ENCODE results near the gene NXPH4. TPM values are rescaled to one million over a fixed set of nuclear protein-coding genes. Genes with fewer than 3 reads are reported as not detected.

Gene NXPH4
- total and polyA plus RNA-seq, 3 experiments from 2014 or later, result 0.22 to 0.47 TPM; not detected in 1

DNA sequence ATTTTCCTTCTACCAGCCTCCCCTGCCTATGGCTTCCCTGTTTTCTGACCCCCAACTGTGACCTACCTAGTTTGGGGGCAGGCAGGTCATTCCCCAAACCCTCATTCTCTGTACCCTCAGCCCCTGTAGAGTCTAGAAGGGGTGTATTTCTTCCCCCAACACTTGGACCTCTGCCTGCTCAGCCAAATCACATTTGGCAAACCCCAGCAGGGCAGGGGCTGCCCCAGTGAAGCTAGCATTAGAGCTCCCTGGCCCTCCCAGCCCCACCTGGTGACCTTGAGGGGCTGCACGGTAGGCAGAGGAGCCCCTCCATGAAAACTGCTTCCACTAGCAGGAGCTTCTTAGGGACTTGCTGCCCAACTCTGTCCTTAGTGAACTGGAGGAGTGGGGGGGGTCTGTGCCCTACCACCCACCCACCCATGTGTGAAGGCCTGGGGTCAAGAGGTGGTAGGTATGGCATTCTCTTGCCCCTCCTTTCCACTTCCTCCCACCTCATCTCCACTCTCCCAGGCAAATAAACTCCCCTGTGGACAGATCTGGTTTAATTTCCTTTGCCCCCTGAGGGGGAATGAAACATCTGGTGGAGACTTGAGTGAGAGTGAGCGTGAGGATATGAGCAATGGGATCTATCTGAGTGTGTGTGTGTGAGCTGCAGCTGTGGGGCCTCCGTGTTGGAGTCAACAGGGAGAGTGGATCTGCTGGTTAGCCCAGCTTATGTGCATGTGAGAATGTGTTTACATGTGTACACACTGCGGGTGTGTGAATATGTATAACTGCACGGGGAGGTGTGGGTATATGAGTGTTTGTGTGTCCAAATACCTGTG lies 1.6 kb downstream of the NXPH4 start:
- H3K27me3 Mint-ChIP-seq, result peaks cover 82 to 88% of the 10 kb centered on the region in 2 donors
- H3K4me3 Mint-ChIP-seq, result peak overlapping the region in 6 of 7 donors; percentile 36 to 89 (median 64)
- H3K27me3 ChIP-seq (ENCODE audit: insufficient read depth, low read length, poor library complexity, severe bottlenecking), result peaks cover 90% of the 10 kb centered on the region
- DNase-seq, result no peak
- peaks cover 50% of the 10 kb centered on the region for H3K4me1 ChIP-seq (ENCODE audit: insufficient read depth, low read length)
- H3K36me3 ChIP-seq (ENCODE audit: insufficient read depth, low read length), result no peaks in the 10 kb centered on the region
- peaks cover 0 to 1% (median 0%) of the 10 kb centered on the region in 5 donors for H3K9me3 Mint-ChIP-seq
- peak overlapping the region in 5 of 8 donors; percentile 11 to 94 (median 62) for H3K27ac Mint-ChIP-seq
- no peak overlapping the region for H3K4me3 ChIP-seq (ENCODE audit: low read length)
- H3K9me3 ChIP-seq (ENCODE audit: low read length), result no peaks in the 10 kb centered on the region
- no peaks in the 10 kb centered on the region for H3K36me3 Mint-ChIP-seq
- POLR2A ChIA-PET, result interaction anchor here (1.2 kb wide), 1 partner anchor 25 kb away, joined by 3 read pairs; no protein-coding TSS in a partner anchor
- H3K4me1 Mint-ChIP-seq, result peaks cover 51 to 80% (median 56%) of the 10 kb centered on the region in 3 donors
- CTCF ChIA-PET, result interaction anchor here (1.2 to 3.6 kb wide), 6 partner anchors 11 to 26 kb away, joined by 3 to 16 read pairs (median 9); partner anchors contain the start of gene SHMT2
- no peak overlapping the region for H3K27ac ChIP-seq (ENCODE audit: low read depth, low read length)

- POLR2A ChIA-PET, result no interaction called here
- Mint-ChIP-seq H3K36me3 (no peaks in the 10 kb centered on the region), H3K4me3 (peak overlapping the region in 3 of 7 donors; percentile 1 to 72 (median 11)), H3K27ac (peak overlapping the region in 4 of 8 donors; percentile 11 to 49 (median 42)), H3K27me3 (peaks cover 75 to 88% of the 10 kb centered on the region in 2 donors), H3K4me1 (peaks cover 44 to 73% (median 48%) of the 10 kb centered on the region in 3 donors), H3K9me3 (peaks cover 0 to 1% (median 0%) of the 10 kb centered on the region in 5 donors)
- Histone ChIP-seq H3K4me1 (ENCODE audit: insufficient read depth, low read length) (peaks cover 48% of the 10 kb centered on the region), H3K27me3 (ENCODE audit: insufficient read depth, low read length, poor library complexity, severe bottlenecking) (peaks cover 90% of the 10 kb centered on the region), H3K36me3 (ENCODE audit: insufficient read depth, low read length) (no peaks in the 10 kb centered on the region), H3K9me3 (ENCODE audit: low read length) (no peaks in the 10 kb centered on the region), H3K4me3 (ENCODE audit: low read length) (no peak overlapping the region), H3K27ac (ENCODE audit: low read depth, low read length) (no peak overlapping the region)
- DNase-seq, result no peak
- CTCF ChIA-PET, result interaction anchor here (1.2 to 3.6 kb wide), 4 partner anchors 10 to 23 kb away, joined by 3 to 16 read pairs (median 10); partner anchors contain the start of gene SHMT2
Observed at GRCh38 chr12:57219205-57219992, 2.8 kb downstream of the NXPH4 start.

DNA sequence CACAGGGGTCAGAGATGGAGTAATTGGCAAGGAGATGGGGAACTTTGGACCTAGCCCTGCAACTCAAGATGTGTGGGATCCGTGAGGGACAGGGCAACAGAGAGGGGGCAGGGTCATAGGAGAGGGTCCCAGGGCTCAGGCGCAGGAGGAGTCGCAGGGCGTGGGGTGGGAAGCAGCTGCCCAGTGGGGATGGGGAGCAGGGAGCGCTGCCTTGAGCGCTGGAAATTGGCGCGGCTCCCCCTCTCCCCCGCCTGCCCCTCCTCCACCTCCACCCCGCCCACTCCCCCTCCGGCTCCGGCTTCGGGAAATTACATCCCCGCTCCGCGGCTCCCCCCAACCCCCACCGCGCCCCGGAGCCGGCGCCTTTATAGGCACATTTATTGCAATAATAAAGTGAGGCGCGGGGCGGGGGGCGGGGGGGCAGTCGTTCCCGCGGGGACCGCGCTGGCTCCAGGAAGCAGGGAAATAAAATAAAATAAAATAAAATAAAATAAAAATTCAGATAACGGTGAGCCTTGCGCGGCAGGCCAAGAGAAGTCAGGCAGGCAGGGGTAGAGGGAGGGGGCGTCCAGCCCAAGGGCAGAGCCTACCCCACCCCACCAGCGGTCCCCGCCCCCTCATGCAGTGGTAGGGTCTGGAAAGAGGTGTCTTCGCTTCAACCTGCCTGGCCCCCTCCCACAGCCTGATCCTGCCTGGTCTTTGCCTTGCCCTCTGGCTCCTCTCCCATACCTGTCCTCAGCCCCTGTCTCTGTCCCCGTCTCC lies 3.6 kb downstream of the NXPH4 start:
- no peaks in the 10 kb centered on the region for H3K36me3 Mint-ChIP-seq
- ChIA-PET POLR2A (no interaction called here), CTCF (interaction anchor here (1.3 to 3.6 kb wide), 3 partner anchors 10 to 23 kb away, joined by 6 to 16 read pairs (median 13); partner anchors contain the start of gene SHMT2)
- H3K27me3 Mint-ChIP-seq, result peaks cover 73 to 88% of the 10 kb centered on the region in 2 donors
- peak overlapping the region in 1 of 7 donors; percentile 32 for H3K4me3 Mint-ChIP-seq
- Histone ChIP-seq H3K36me3 (ENCODE audit: insufficient read depth, low read length) (no peaks in the 10 kb centered on the region), H3K9me3 (ENCODE audit: low read length) (no peaks in the 10 kb centered on the region), H3K27me3 (ENCODE audit: insufficient read depth, low read length, poor library complexity, severe bottlenecking) (peaks cover 90% of the 10 kb centered on the region), H3K4me3 (ENCODE audit: low read length) (no peak overlapping the region), H3K4me1 (ENCODE audit: insufficient read depth, low read length) (peaks cover 50% of the 10 kb centered on the region), H3K27ac (ENCODE audit: low read depth, low read length) (no peak overlapping the region)
- H3K9me3 Mint-ChIP-seq, result no peaks in the 10 kb centered on the region
- H3K4me1 Mint-ChIP-seq, result peaks cover 40 to 69% (median 42%) of the 10 kb centered on the region in 3 donors
- DNase-seq, result no peak
- H3K27ac Mint-ChIP-seq, result peak overlapping the region in 2 of 8 donors; percentile 40 to 82

GRCh38 chr12:57220770-57221168 lies 4.2 kb downstream of the NXPH4 start:
- H3K36me3 ChIP-seq (ENCODE audit: insufficient read depth, low read length), result no peaks in the 10 kb centered on the region
- H3K9me3 ChIP-seq (ENCODE audit: low read length), result no peaks in the 10 kb centered on the region
- H3K27ac ChIP-seq (ENCODE audit: low read depth, low read length), result no peak overlapping the region
- H3K27me3 ChIP-seq (ENCODE audit: insufficient read depth, low read length, poor library complexity, severe bottlenecking), result peaks cover 90% of the 10 kb centered on the region
- Mint-ChIP-seq H3K36me3 (no peaks in the 10 kb centered on the region), H3K27me3 (peaks cover 71 to 88% of the 10 kb centered on the region in 2 donors), H3K4me3 (peak overlapping the region in 2 of 7 donors; percentile 18 to 21), H3K9me3 (no peaks in the 10 kb centered on the region), H3K4me1 (peaks cover 38 to 69% (median 42%) of the 10 kb centered on the region in 3 donors), H3K27ac (peak overlapping the region in 3 of 8 donors; percentile 2 to 82 (median 69))
- CTCF ChIA-PET, result interaction anchor here (13.7 kb wide), 1 partner anchor 20 kb away, joined by 274 read pairs; a partner anchor contains a TSS
- H3K4me1 ChIP-seq (ENCODE audit: insufficient read depth, low read length), result peaks cover 50% of the 10 kb centered on the region
- POLR2A ChIA-PET, result no interaction called here
- DNase-seq, result no peak
- no peak overlapping the region for H3K4me3 ChIP-seq (ENCODE audit: low read length)

- no peaks in the 10 kb centered on the region for H3K9me3 Mint-ChIP-seq
- H3K4me3 Mint-ChIP-seq, result peak overlapping the region in 1 of 7 donors; percentile 25
- ChIA-PET CTCF (interaction anchor here (0.8 to 13.7 kb wide), 2 partner anchors 9 to 20 kb away, joined by 4 to 274 read pairs; a partner anchor contains a TSS), POLR2A (no interaction called here)
- Histone ChIP-seq H3K4me1 (ENCODE audit: insufficient read depth, low read length) (peaks cover 47% of the 10 kb centered on the region), H3K27ac (ENCODE audit: low read depth, low read length) (no peak overlapping the region), H3K36me3 (ENCODE audit: insufficient read depth, low read length) (no peaks in the 10 kb centered on the region), H3K9me3 (ENCODE audit: low read length) (no peaks in the 10 kb centered on the region), H3K27me3 (ENCODE audit: insufficient read depth, low read length, poor library complexity, severe bottlenecking) (peaks cover 93% of the 10 kb centered on the region), H3K4me3 (ENCODE audit: low read length) (no peak overlapping the region)
- peaks cover 36 to 70% (median 40%) of the 10 kb centered on the region in 3 donors for H3K4me1 Mint-ChIP-seq
- H3K36me3 Mint-ChIP-seq, result no peaks in the 10 kb centered on the region
- H3K27ac Mint-ChIP-seq, result peak overlapping the region in 3 of 8 donors; percentile 7 to 82 (median 69)
- H3K27me3 Mint-ChIP-seq, result peaks cover 70 to 90% of the 10 kb centered on the region in 2 donors
- DNase-seq, result no peak
Observed at GRCh38 chr12:57221169-57221917, 4.7 kb downstream of the NXPH4 start.

DNA sequence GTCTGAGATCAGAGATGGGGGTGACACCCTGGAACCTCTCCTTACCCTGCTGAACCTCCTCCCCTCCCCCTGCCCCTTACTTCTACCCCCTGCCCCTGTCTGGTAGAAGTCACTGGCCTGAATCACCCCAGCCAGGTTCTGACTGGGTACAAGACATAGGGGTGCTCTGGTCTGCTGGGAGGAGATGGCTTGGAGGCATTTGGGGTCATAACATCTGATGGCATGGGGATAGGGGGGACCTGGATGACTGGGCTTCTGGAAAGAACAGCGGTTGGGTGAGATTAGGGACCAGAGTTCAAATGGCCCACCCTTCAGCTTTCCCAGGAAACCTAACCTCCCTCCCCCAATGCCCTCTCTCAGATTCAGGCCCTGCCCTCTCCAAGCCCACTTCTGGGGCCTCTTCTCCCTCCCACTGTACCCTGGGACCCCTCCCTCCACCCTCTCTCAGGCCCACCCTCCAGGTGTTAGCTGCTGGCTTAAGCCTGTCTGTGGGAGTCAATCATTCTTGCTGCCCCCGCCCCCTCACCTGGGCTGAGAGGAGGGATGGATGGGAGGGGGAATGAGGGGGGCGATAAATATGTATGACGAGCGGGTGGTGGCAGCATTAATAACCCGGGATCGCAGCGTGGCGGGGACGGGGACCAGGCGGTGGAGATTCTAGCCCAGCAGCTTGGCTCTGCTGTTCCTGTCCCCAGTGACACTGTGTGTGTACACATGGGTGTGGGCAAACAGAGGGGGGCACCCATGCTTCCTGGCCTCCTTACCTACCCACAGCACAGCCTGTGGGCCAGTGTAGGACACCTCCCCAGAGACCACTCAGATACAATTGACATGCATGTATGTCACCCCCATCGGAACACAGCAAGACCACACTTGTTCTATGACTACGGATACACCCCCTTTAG lies 5.9 kb downstream of the NXPH4 start:
- Histone ChIP-seq H3K4me1 (ENCODE audit: insufficient read depth, low read length) (peaks cover 43% of the 10 kb centered on the region), H3K27me3 (ENCODE audit: insufficient read depth, low read length, poor library complexity, severe bottlenecking) (peaks cover 90% of the 10 kb centered on the region), H3K9me3 (ENCODE audit: low read length) (no peaks in the 10 kb centered on the region), H3K36me3 (ENCODE audit: insufficient read depth, low read length) (no peaks in the 10 kb centered on the region), H3K27ac (ENCODE audit: low read depth, low read length) (no peak overlapping the region), H3K4me3 (ENCODE audit: low read length) (no peak overlapping the region)
- H3K4me1 Mint-ChIP-seq, result peaks cover 37 to 70% (median 44%) of the 10 kb centered on the region in 3 donors
- POLR2A ChIA-PET, result interaction anchor here (0.6 kb wide), 1 partner anchor 20 kb away, joined by 3 read pairs; no protein-coding TSS in a partner anchor
- peak overlapping the region in 5 of 7 donors; percentile 1 to 61 (median 37) for H3K4me3 Mint-ChIP-seq
- peaks cover 72 to 94% of the 10 kb centered on the region in 2 donors for H3K27me3 Mint-ChIP-seq
- no peaks in the 10 kb centered on the region for H3K9me3 Mint-ChIP-seq
- no peak for DNase-seq
- peak overlapping the region in 6 of 8 donors; percentile 18 to 79 (median 51) for H3K27ac Mint-ChIP-seq
- no peaks in the 10 kb centered on the region for H3K36me3 Mint-ChIP-seq
- CTCF ChIA-PET, result interaction anchor here (1.3 to 13.7 kb wide), 4 partner anchors 9 to 94 kb away, joined by 3 to 274 read pairs (median 13); partner anchors contain the start of gene LRP1

Data from CD8-positive, alpha-beta memory T cell (primary cell).